ENCODE data around the gene STAM.

The STAM gene

GRCh38 chr10:17643755-17644484, at the start of gene STAM:
Gene STAM, plus strand, starts transcription at chr10:17644151. Its CDS starts 189 bp downstream, at chr10:17644340.
- H3K9ac ChIP-seq (ENCODE audit: low read depth, low read length), result peak within 1 kb of the TSS; percentile 97
- H3K9me3 ChIP-seq (ENCODE audit: control insufficient read depth, insufficient read depth, low read length), result no peaks in the 10 kb centered on the region
- no peaks in the 10 kb centered on the region for H3K27me3 ChIP-seq (ENCODE audit: control insufficient read depth, insufficient read depth, low read length)
- H3K4me3 ChIP-seq (ENCODE audit: low read depth, low read length), result peak within 1 kb of the TSS; percentile 99
- H3K36me3 ChIP-seq (ENCODE audit: control insufficient read depth, insufficient read depth, low read length), result no peaks in the 10 kb centered on the region
- no peaks in the 10 kb centered on the region for H3K4me1 ChIP-seq (ENCODE audit: control insufficient read depth, insufficient read depth, low read length)

- Histone ChIP-seq H3K27me3 (ENCODE audit: control insufficient read depth, insufficient read depth, low read length) (no peaks in the 10 kb centered on the region), H3K9ac (ENCODE audit: low read depth, low read length) (no peak overlapping the region), H3K4me3 (ENCODE audit: low read depth, low read length) (no peak overlapping the region), H3K9me3 (ENCODE audit: control insufficient read depth, insufficient read depth, low read length) (no peaks in the 10 kb centered on the region), H3K4me1 (ENCODE audit: control insufficient read depth, insufficient read depth, low read length) (no peaks in the 10 kb centered on the region), H3K36me3 (ENCODE audit: control insufficient read depth, insufficient read depth, low read length) (no peaks in the 10 kb centered on the region)
Observed at GRCh38 chr10:17597386-17597785, 46.6 kb upstream of the STAM start.

GRCh38 chr10:17599089-17599488, 44.9 kb upstream of the STAM start:
- no peak overlapping the region for H3K4me3 ChIP-seq (ENCODE audit: low read depth, low read length)
- H3K9me3 ChIP-seq (ENCODE audit: control insufficient read depth, insufficient read depth, low read length), result no peaks in the 10 kb centered on the region
- H3K9ac ChIP-seq (ENCODE audit: low read depth, low read length), result no peak overlapping the region
- no peaks in the 10 kb centered on the region for H3K27me3 ChIP-seq (ENCODE audit: control insufficient read depth, insufficient read depth, low read length)
- H3K4me1 ChIP-seq (ENCODE audit: control insufficient read depth, insufficient read depth, low read length), result no peaks in the 10 kb centered on the region
- no peaks in the 10 kb centered on the region for H3K36me3 ChIP-seq (ENCODE audit: control insufficient read depth, insufficient read depth, low read length)

DNA sequence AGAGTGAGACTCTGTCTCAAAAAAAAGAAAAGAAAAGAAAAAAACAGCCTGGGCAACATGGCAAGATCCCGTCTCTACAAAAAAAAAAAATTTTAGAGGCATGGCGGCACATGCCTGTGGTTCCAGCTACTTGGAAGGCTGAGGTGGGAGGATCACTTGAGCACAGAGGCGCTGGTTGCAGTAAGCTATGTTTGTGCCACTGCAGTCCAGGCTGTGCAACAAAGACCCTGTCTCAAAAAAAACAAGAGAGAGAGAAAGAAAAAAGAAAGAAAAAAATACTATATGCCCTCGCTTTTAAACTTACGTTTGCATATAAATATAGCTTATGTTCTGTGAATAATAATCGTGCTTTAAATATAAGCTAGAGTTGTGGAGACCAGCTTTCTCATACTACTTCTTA, 38.0 kb upstream of the STAM start:
- no peak overlapping the region for H3K9ac ChIP-seq (ENCODE audit: low read depth, low read length)
- H3K36me3 ChIP-seq (ENCODE audit: control insufficient read depth, insufficient read depth, low read length), result no peaks in the 10 kb centered on the region
- H3K4me3 ChIP-seq (ENCODE audit: low read depth, low read length), result no peak overlapping the region
- no peaks in the 10 kb centered on the region for H3K27me3 ChIP-seq (ENCODE audit: control insufficient read depth, insufficient read depth, low read length)
- no peaks in the 10 kb centered on the region for H3K9me3 ChIP-seq (ENCODE audit: control insufficient read depth, insufficient read depth, low read length)
- H3K4me1 ChIP-seq (ENCODE audit: control insufficient read depth, insufficient read depth, low read length), result no peaks in the 10 kb centered on the region

- Histone ChIP-seq H3K4me3 (ENCODE audit: low read depth, low read length) (no peak overlapping the region), H3K36me3 (ENCODE audit: control insufficient read depth, insufficient read depth, low read length) (no peaks in the 10 kb centered on the region), H3K9me3 (ENCODE audit: control insufficient read depth, insufficient read depth, low read length) (no peaks in the 10 kb centered on the region), H3K27me3 (ENCODE audit: control insufficient read depth, insufficient read depth, low read length) (no peaks in the 10 kb centered on the region), H3K9ac (ENCODE audit: low read depth, low read length) (no peak overlapping the region), H3K4me1 (ENCODE audit: control insufficient read depth, insufficient read depth, low read length) (no peaks in the 10 kb centered on the region)
Observed at GRCh38 chr10:17606547-17607040, 37.4 kb upstream of the STAM start.

DNA sequence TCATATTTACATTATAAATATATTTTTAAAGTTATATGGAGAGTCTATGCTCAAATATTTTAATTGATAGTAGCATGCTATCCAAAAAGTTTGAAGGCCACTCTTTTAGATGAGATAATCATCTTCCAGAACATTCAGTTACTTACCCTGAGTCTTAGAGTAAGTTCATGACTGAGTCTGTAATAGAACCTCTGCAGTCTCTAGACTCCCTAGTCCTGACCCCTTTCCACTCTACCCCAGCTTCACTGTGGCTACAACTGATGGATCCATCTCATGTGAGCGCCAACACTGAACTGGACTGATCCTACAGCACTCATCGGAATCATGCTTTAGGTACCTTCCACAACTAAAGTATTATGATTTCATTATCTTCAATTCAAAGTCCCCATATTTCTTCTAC, 36.9 kb upstream of the STAM start:
- Histone ChIP-seq H3K36me3 (ENCODE audit: control insufficient read depth, insufficient read depth, low read length) (no peaks in the 10 kb centered on the region), H3K4me1 (ENCODE audit: control insufficient read depth, insufficient read depth, low read length) (no peaks in the 10 kb centered on the region), H3K4me3 (ENCODE audit: low read depth, low read length) (no peak overlapping the region), H3K9me3 (ENCODE audit: control insufficient read depth, insufficient read depth, low read length) (no peaks in the 10 kb centered on the region), H3K9ac (ENCODE audit: low read depth, low read length) (no peak overlapping the region), H3K27me3 (ENCODE audit: control insufficient read depth, insufficient read depth, low read length) (no peaks in the 10 kb centered on the region)

DNA sequence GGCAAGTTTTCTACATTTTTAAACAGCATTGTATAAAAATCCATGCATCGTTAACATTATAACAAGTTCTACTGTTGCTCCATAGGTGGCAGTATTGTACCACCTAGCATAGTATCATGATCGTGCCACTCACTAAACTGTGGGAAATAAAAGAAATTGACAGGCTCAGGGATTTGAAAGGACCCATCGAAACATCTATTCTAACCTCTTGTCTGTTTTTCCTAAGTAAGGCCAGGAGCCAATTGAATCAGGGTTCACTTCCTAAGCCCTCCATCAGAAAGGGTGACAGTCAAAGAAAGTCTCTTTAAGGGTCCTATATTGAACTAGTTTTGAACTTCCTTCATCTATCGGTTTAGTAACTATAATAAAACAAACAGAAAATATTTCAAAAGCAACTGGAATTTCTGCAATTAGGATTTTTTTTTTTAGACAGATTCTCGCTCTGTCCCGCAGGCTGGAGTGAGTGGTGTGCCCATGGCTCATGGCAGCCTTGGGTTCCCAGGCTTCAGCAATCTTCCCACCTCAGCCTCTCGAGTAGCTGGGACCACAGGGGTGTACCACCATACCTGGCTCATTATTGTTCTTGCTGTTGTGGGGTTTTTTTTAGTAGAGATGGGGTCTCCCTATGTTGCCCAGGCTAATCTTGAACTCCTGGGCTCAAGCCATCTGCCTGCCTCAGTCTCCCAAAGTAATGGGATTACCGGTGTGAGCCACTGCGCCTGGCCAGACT, 36.2 kb upstream of the STAM start:
- Histone ChIP-seq H3K9me3 (ENCODE audit: control insufficient read depth, insufficient read depth, low read length) (no peaks in the 10 kb centered on the region), H3K9ac (ENCODE audit: low read depth, low read length) (no peak overlapping the region), H3K36me3 (ENCODE audit: control insufficient read depth, insufficient read depth, low read length) (no peaks in the 10 kb centered on the region), H3K4me1 (ENCODE audit: control insufficient read depth, insufficient read depth, low read length) (no peaks in the 10 kb centered on the region), H3K4me3 (ENCODE audit: low read depth, low read length) (no peak overlapping the region), H3K27me3 (ENCODE audit: control insufficient read depth, insufficient read depth, low read length) (no peaks in the 10 kb centered on the region)

GRCh38 chr10:17609523-17610079, 34.4 kb upstream of the STAM start:
- H3K36me3 ChIP-seq (ENCODE audit: control insufficient read depth, insufficient read depth, low read length), result no peaks in the 10 kb centered on the region
- no peaks in the 10 kb centered on the region for H3K27me3 ChIP-seq (ENCODE audit: control insufficient read depth, insufficient read depth, low read length)
- H3K4me3 ChIP-seq (ENCODE audit: low read depth, low read length), result no peak overlapping the region
- H3K9me3 ChIP-seq (ENCODE audit: control insufficient read depth, insufficient read depth, low read length), result no peaks in the 10 kb centered on the region
- no peak overlapping the region for H3K9ac ChIP-seq (ENCODE audit: low read depth, low read length)
- no peaks in the 10 kb centered on the region for H3K4me1 ChIP-seq (ENCODE audit: control insufficient read depth, insufficient read depth, low read length)

DNA sequence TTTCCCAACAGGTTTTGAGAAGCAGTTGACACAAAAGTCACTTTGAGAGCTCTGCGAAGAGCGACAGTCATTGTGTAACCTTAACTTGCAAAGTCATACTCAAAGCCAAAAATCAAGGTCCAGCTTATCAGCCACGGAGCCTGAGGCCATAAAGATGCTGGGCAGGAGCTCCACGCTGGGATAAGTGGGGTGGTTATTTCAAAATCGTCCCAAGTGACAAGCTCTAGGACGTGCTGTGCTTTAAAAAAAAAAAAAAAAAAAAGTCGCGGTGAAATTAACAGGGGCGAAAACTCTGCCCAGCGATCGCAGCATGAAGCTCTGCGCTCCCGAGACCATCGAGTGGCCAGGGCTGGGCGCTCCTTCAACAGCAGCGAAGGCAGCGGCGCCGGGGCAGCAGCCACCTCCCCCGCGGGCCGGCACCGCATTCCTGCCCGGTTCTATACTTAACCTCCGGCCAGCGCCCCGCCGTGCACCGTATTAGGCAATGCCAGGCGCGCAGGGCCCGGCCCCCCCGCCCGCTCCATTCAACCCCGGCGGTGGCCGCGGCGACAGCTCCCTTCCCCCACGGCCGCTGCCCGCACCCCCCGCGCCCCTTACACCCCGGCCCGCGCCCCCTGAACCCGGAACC, 27.4 kb upstream of the STAM start:
- Histone ChIP-seq H3K4me1 (ENCODE audit: control insufficient read depth, insufficient read depth, low read length) (no peaks in the 10 kb centered on the region), H3K9ac (ENCODE audit: low read depth, low read length) (peak overlapping the region; percentile 65), H3K36me3 (ENCODE audit: control insufficient read depth, insufficient read depth, low read length) (no peaks in the 10 kb centered on the region), H3K9me3 (ENCODE audit: control insufficient read depth, insufficient read depth, low read length) (no peaks in the 10 kb centered on the region), H3K4me3 (ENCODE audit: low read depth, low read length) (peak overlapping the region; percentile 66), H3K27me3 (ENCODE audit: control insufficient read depth, insufficient read depth, low read length) (no peaks in the 10 kb centered on the region)

DNA sequence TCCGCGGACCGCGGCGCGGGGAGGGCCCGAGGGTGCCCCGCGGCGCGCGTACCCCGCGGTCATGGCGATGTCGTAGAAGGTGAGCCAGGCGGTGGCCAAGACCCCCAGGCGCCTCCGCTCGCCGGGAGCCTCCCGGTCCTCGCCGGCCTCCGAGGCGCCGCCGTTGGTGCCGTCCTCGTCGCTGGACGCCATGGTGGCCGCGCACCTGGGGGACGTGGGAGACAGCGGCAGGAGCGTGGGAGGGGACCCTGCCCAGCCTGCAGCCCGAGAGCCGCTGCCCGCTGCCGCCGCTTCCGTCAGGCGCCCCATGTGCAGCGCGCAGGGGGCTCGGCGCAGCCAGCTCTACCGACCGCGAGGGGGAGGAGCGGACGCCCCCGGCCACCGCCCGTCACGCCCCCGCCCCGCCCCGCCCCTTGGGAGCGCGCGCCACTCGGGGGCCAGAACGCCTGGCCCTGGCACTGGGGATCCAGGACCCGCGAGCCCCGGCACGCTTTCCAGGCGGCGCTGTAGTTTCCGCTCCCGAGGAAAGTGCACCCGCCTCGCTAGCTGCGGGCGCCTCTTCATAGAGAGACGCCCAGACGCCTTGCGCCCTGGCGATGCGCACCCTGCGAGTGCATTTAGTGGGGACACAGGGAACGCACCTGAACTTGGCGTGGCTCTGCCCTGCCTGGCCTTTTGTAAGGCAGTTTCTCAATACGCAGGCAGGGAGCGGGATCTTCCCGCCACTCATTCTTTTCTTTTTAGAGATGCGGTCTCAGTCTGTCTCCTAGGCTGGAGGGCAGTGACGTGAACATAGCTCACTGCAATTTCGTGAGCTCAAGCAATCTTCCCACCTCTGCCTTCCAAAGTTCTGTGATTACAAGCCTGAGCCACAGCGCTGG, 26.7 kb upstream of the STAM start, which contains the start of gene HACD1:
HACD1 (minus strand) TSS at position 344 of the 881 bp plus-strand sequence; CDS start at position 309, 35 bp downstream.
- Histone ChIP-seq H3K36me3 (ENCODE audit: control insufficient read depth, insufficient read depth, low read length) (no peaks in the 10 kb centered on the region), H3K27me3 (ENCODE audit: control insufficient read depth, insufficient read depth, low read length) (no peaks in the 10 kb centered on the region), H3K4me3 (ENCODE audit: low read depth, low read length) (peak within 1 kb of the TSS; percentile 79), H3K9ac (ENCODE audit: low read depth, low read length) (peak within 1 kb of the TSS; percentile 70), H3K4me1 (ENCODE audit: control insufficient read depth, insufficient read depth, low read length) (no peaks in the 10 kb centered on the region), H3K9me3 (ENCODE audit: control insufficient read depth, insufficient read depth, low read length) (no peaks in the 10 kb centered on the region)

DNA sequence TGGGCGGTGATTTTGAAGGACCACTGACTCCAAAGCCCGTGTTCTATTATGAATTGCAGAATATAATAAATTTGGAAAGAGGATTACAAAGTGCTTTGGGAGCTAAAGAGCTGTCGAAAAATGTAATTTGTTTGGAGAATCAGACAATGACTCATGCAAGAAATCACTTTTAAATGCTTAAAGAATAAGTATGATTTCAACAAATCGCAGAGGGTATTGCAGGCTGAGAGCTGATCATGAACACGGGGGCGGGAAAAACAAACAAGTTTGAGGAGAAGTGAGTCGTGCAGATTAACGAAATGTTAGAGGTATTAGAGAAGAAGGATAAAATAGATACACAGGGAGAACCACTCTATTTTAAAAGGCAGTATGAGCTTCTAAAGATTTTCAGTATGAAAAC, 21.9 kb upstream of the STAM start:
- Histone ChIP-seq H3K9ac (ENCODE audit: low read depth, low read length) (no peak overlapping the region), H3K27me3 (ENCODE audit: control insufficient read depth, insufficient read depth, low read length) (no peaks in the 10 kb centered on the region), H3K9me3 (ENCODE audit: control insufficient read depth, insufficient read depth, low read length) (no peaks in the 10 kb centered on the region), H3K4me1 (ENCODE audit: control insufficient read depth, insufficient read depth, low read length) (no peaks in the 10 kb centered on the region), H3K4me3 (ENCODE audit: low read depth, low read length) (no peak overlapping the region), H3K36me3 (ENCODE audit: control insufficient read depth, insufficient read depth, low read length) (no peaks in the 10 kb centered on the region)
